CD4-positive, alpha-beta memory T cell (primary cell): Measurements from ENCODE around the gene ASL. TPM values are rescaled to one million over a fixed set of nuclear protein-coding genes. Genes with fewer than 3 reads are reported as not detected.
"Not testable (repeated sequence)": the region's sequence is repeated elsewhere in the genome, so short reads cannot be mapped to it uniquely, and the experiment has no call there.

Experiments
- CTCF ChIA-PET: fragments of 350-600 bp; sonication (Branson Sonifier 250); formaldehyde crosslinking; loops from one replicate; lab custom pipeline; 2021; ENCODE audit warnings: inconsistent platforms; ENCODE audit not compliant: partially characterized antibody; lab: Charles Lee
- POLR2A ChIA-PET: fragments of 350-600 bp; sonication (Branson Sonifier 250); formaldehyde crosslinking; loops from one replicate; lab custom pipeline; 2021; ENCODE audit not compliant: partially characterized antibody; lab: Charles Lee
- DNase-seq, 5 donors: peaks; one replicate each; pipeline versions ENCODE4 v3.0.0 to v3.0.0-alpha.2; 2020 to 2022; ENCODE audit warnings: mixed read lengths in 1 of 5
- H3K27ac ChIP-seq: one replicate; pipeline ENCODE4 v1.7.0; 2013; ENCODE audit warnings: low read depth, low read length
- H3K27me3 ChIP-seq: 2 replicates; pipeline ENCODE4 v1.7.0; 2013; ENCODE audit warnings: mild to moderate bottlenecking, low read length, moderate library complexity; ENCODE audit not compliant: insufficient read depth
- H3K36me3 ChIP-seq: 2 replicates; pipeline ENCODE4 v1.7.0; 2013; ENCODE audit warnings: mild to moderate bottlenecking, low read length, moderate library complexity; ENCODE audit not compliant: insufficient read depth
- H3K4me1 ChIP-seq: 2 replicates; pipeline ENCODE4 v1.7.0; 2013; ENCODE audit warnings: mild to moderate bottlenecking, low read length, moderate library complexity; ENCODE audit not compliant: insufficient read depth
- H3K4me3 ChIP-seq, 2 donors: one replicate each; pipeline ENCODE4 v1.7.0; 2013; ENCODE audit warnings: low read length in 2 of 2, mild to moderate bottlenecking in 1 of 2
- H3K9me3 ChIP-seq, 2 donors: one replicate each; pipeline ENCODE4 v1.7.0; 2013; ENCODE audit warnings: low read length in 2 of 2, control low read depth in 1 of 2; ENCODE audit not compliant: control insufficient read depth in 1 of 2
- H3K27ac Mint-ChIP-seq, 7 donors: one replicate each; pipeline ENCODE4 v1.8.0; 2020 to 2021; ENCODE audit warnings: mixed read lengths in 7 of 7, mild to moderate bottlenecking in 6 of 7, inconsistent platforms in 3 of 7, moderate library complexity in 3 of 7
- H3K27me3 Mint-ChIP-seq, 2 donors: one replicate each; pipeline ENCODE4 v1.8.0; 2020 to 2021; ENCODE audit warnings: mixed read lengths in 2 of 2
- H3K36me3 Mint-ChIP-seq, 2 donors: one replicate each; pipeline ENCODE4 v1.8.0; 2020 to 2021; ENCODE audit warnings: mixed read lengths in 2 of 2, inconsistent platforms in 1 of 2, mild to moderate bottlenecking in 1 of 2
- H3K4me1 Mint-ChIP-seq, 4 donors: one replicate each; pipeline ENCODE4 v1.8.0; 2020 to 2021; ENCODE audit warnings: mixed read lengths in 4 of 4, mild to moderate bottlenecking in 1 of 4
- H3K4me3 Mint-ChIP-seq, 8 donors: one replicate each; pipeline ENCODE4 v1.8.0; 2020 to 2021; ENCODE audit warnings: mixed read lengths in 8 of 8, mild to moderate bottlenecking in 7 of 8, moderate library complexity in 6 of 8, inconsistent platforms in 3 of 8
- H3K9me3 Mint-ChIP-seq, 8 donors: one replicate each; pipeline ENCODE4 v1.8.0; 2020 to 2021; ENCODE audit warnings: mixed read lengths in 8 of 8, mild to moderate bottlenecking in 5 of 8, inconsistent platforms in 3 of 8, moderate library complexity in 1 of 8
- intact Hi-C: fragments of 100-400 bp; cut with micrococcal nuclease; formaldehyde crosslinking; loops from one replicate; pipeline ENCODE4 v1.15.1; 2023
- polyA plus RNA-seq, 2 donors: library from polyadenylated mRNA; unstranded; fragments of 300-500 nt; fragmentation: Illumina TruSeq; gene quantifications; one replicate each; pipeline ENCODE4 v1.2.3, GENCODE V29; 2021
- total RNA-seq, 2 experiments: library from RNA; stranded (reverse); gene quantifications; one replicate each; pipeline ENCODE4 v1.2.3, GENCODE V29; 2021

Gene ASL
- total and polyA plus RNA-seq, 4 experiments from 2014 or later, result 10.8 to 15.2 (median 12.8) TPM

- intact Hi-C loops, result no loop called here
- Histone ChIP-seq H3K36me3 (peaks cover 4% of the 10 kb centered on the region), H3K27ac (no peak overlapping the region), H3K4me3 (no peak overlapping the region), H3K4me1 (peaks cover 48% of the 10 kb centered on the region), H3K27me3 (no peaks in the 10 kb centered on the region), H3K9me3 (no peaks in the 10 kb centered on the region)
- Mint-ChIP-seq H3K27ac (peak overlapping the region in 4 of 7 donors; percentile 12 to 78 (median 38)), H3K36me3 (peaks cover 0 to 24% of the 10 kb centered on the region in 2 donors), H3K27me3 (no peaks in the 10 kb centered on the region), H3K4me1 (peaks cover 35 to 69% (median 52%) of the 10 kb centered on the region in 4 donors), H3K9me3 (no peaks in the 10 kb centered on the region), H3K4me3 (peak overlapping the region in 1 of 8 donors; percentile 27)
- no peak for DNase-seq
- CTCF ChIA-PET, result interaction anchor here (0.6 kb wide), 1 partner anchor 514 kb away, joined by 3 read pairs; no protein-coding TSS in a partner anchor
- POLR2A ChIA-PET, result no interaction called here
These were observed 43.7 kb downstream of the ASL start for GRCh38 chr7:66119245-66119850.

GRCh38 chr7:66123175-66123528, 47.5 kb downstream of the ASL start:
- H3K9me3 Mint-ChIP-seq, result no peaks in the 10 kb centered on the region
- peaks cover 39 to 70% (median 51%) of the 10 kb centered on the region in 4 donors for H3K4me1 Mint-ChIP-seq
- H3K36me3 ChIP-seq, result peaks cover 4% of the 10 kb centered on the region
- no peak overlapping the region for H3K27ac Mint-ChIP-seq
- no peak for DNase-seq
- intact Hi-C loops, result no loop called here
- H3K4me3 ChIP-seq, result no peak overlapping the region
- peaks cover 0 to 16% of the 10 kb centered on the region in 2 donors for H3K36me3 Mint-ChIP-seq
- ChIA-PET CTCF (no interaction called here), POLR2A (no interaction called here)
- H3K27ac ChIP-seq, result no peak overlapping the region
- H3K4me3 Mint-ChIP-seq, result no peak overlapping the region
- H3K9me3 ChIP-seq, result no peaks in the 10 kb centered on the region
- H3K27me3 Mint-ChIP-seq, result no peaks in the 10 kb centered on the region
- no peaks in the 10 kb centered on the region for H3K27me3 ChIP-seq
- peaks cover 38% of the 10 kb centered on the region for H3K4me1 ChIP-seq

- intact Hi-C loops, H3K27me3 ChIP-seq, H3K36me3 Mint-ChIP-seq, POLR2A ChIA-PET, H3K9me3 Mint-ChIP-seq, DNase-seq, H3K36me3 ChIP-seq, H3K27me3 Mint-ChIP-seq, H3K9me3 ChIP-seq, H3K4me3 ChIP-seq, H3K27ac ChIP-seq: not testable (repeated sequence)
- peak overlapping the region in 3 of 8 donors; percentile 0 to 63 (median 2) for H3K4me3 Mint-ChIP-seq
- H3K4me1 Mint-ChIP-seq, result peaks cover 29 to 58% (median 40%) of the 10 kb centered on the region in 4 donors
- CTCF ChIA-PET, result interaction anchor here (1.4 kb wide), 1 partner anchor 10 kb away, joined by 9 read pairs; the partner anchor contains the start of gene CRCP
- peak overlapping the region in 5 of 7 donors; percentile 41 to 89 (median 75) for H3K27ac Mint-ChIP-seq
- H3K4me1 ChIP-seq, result peaks cover 26% of the 10 kb centered on the region
These were observed 48.9 kb downstream of the ASL start for GRCh38 chr7:66124569-66124861.

GRCh38 chr7:66125052-66125694, 49.6 kb downstream of the ASL start:
- Mint-ChIP-seq H3K9me3 (no peaks in the 10 kb centered on the region), H3K27ac (peak overlapping the region; percentile 0 to 89 (median 41)), H3K27me3 (no peaks in the 10 kb centered on the region), H3K4me1 (peaks cover 30 to 58% (median 40%) of the 10 kb centered on the region in 4 donors), H3K36me3 (peaks cover 0 to 12% of the 10 kb centered on the region in 2 donors), H3K4me3 (peak overlapping the region in 4 of 8 donors; percentile 0 to 35 (median 10))
- Histone ChIP-seq H3K27me3 (no peaks in the 10 kb centered on the region), H3K4me3 (no peak overlapping the region), H3K4me1 (peaks cover 26% of the 10 kb centered on the region), H3K9me3 (no peaks in the 10 kb centered on the region), H3K27ac (no peak overlapping the region), H3K36me3 (peaks cover 4% of the 10 kb centered on the region)
- ChIA-PET CTCF (interaction anchor here (1.4 kb wide), 1 partner anchor 10 kb away, joined by 9 read pairs; the partner anchor contains the start of gene CRCP), POLR2A (no interaction called here)
- intact Hi-C loops, result no loop called here
- no peak for DNase-seq

GRCh38 chr7:66125781-66126352, 50.2 kb downstream of the ASL start:
- CTCF ChIA-PET, result interaction anchor here (1.4 kb wide), 1 partner anchor 11 kb away, joined by 9 read pairs; the partner anchor contains the start of gene CRCP
- H3K9me3 Mint-ChIP-seq, H3K36me3 ChIP-seq, H3K27me3 ChIP-seq, POLR2A ChIA-PET, intact Hi-C loops, H3K4me3 ChIP-seq, DNase-seq, H3K9me3 ChIP-seq, H3K27me3 Mint-ChIP-seq, H3K27ac ChIP-seq: not testable (repeated sequence)
- H3K4me1 ChIP-seq, result peaks cover 26% of the 10 kb centered on the region
- Mint-ChIP-seq H3K4me1 (peaks cover 28 to 52% (median 37%) of the 10 kb centered on the region in 4 donors), H3K36me3 (peaks cover 5 to 17% of the 10 kb centered on the region in 2 donors), H3K27ac (peak overlapping the region in 5 of 7 donors; percentile 41 to 89 (median 67)), H3K4me3 (peak overlapping the region in 1 of 8 donors; percentile 64)

- H3K27me3 ChIP-seq, DNase-seq, POLR2A ChIA-PET, intact Hi-C loops, H3K4me3 Mint-ChIP-seq, H3K36me3 ChIP-seq, H3K27me3 Mint-ChIP-seq, H3K4me3 ChIP-seq, H3K27ac ChIP-seq, H3K9me3 Mint-ChIP-seq, H3K9me3 ChIP-seq: not testable (repeated sequence)
- H3K27ac Mint-ChIP-seq, result peak overlapping the region in 2 of 7 donors; percentile 41 to 73
- H3K36me3 Mint-ChIP-seq, result peaks cover 12 to 25% of the 10 kb centered on the region in 2 donors
- CTCF ChIA-PET, result interaction anchor here (1.1 kb wide), 1 partner anchor 11 kb away, joined by 6 read pairs; no protein-coding TSS in a partner anchor
- peaks cover 28 to 47% (median 37%) of the 10 kb centered on the region in 4 donors for H3K4me1 Mint-ChIP-seq
- peaks cover 23% of the 10 kb centered on the region for H3K4me1 ChIP-seq
These were observed 51.6 kb downstream of the ASL start for GRCh38 chr7:66127172-66127571.
